ENCODE results near the gene VPS18.

The VPS18 gene

DNA sequence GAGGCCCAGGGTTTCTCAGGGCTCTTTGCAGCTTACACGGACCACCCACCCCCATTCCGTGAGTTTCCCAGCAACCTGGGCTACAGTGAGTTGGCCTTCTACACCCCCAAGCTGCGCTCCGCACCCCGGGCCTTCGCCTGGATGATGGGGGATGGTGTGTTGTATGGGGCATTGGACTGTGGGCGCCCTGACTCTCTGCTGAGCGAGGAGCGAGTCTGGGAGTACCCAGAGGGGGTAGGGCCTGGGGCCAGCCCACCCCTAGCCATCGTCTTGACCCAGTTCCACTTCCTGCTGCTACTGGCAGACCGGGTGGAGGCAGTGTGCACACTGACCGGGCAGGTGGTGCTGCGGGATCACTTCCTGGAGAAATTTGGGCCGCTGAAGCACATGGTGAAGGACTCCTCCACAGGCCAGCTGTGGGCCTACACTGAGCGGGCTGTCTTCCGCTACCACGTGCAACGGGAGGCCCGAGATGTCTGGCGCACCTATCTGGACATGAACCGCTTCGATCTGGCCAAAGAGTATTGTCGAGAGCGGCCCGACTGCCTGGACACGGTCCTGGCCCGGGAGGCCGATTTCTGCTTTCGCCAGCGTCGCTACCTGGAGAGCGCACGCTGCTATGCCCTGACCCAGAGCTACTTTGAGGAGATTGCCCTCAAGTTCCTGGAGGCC lies 5.4 kb downstream of the VPS18 start:
- DNase-seq (ENCODE audit: low read depth in 2 of 2, low spot score in 1 of 2), result no peak

DNA sequence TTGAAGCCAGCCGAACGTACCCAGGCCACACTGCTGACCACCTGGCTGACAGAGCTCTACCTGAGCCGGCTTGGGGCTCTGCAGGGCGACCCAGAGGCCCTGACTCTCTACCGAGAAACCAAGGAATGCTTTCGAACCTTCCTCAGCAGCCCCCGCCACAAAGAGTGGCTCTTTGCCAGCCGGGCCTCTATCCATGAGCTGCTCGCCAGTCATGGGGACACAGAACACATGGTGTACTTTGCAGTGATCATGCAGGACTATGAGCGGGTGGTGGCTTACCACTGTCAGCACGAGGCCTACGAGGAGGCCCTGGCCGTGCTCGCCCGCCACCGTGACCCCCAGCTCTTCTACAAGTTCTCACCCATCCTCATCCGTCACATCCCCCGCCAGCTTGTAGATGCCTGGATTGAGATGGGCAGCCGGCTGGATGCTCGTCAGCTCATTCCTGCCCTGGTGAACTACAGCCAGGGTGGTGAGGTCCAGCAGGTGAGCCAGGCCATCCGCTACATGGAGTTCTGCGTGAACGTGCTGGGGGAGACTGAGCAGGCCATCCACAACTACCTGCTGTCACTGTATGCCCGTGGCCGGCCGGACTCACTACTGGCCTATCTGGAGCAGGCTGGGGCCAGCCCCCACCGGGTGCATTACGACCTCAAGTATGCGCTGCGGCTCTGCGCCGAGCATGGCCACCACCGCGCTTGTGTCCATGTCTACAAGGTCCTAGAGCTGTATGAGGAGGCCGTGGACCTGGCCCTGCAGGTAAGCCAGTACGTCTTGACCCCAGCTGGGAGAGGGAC lies 6.2 kb downstream of the VPS18 start:
- no peak for DNase-seq (ENCODE audit: low read depth in 2 of 2, low spot score in 1 of 2)

DNA sequence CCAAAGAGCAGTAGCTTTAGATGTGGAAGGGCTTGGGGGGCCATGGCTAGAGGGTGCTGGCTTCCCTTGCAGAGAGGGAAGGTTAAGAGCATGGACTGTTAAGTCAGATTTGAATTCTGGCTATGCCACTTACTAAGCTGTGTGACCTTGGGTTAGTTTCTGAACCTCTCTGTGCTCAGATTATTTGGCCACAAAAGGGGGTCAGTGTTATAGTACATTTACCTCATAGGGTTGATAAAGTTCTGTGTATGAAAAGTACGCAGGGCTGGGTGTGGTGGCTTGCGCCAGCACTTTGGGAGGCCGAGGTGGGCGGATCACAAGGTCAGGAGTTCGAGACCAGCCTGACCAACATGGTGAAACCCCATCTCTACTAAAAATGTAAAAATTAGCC lies 6.8 kb downstream of the VPS18 start:
- no peak for DNase-seq (ENCODE audit: low read depth in 2 of 2, low spot score in 1 of 2)

- no peak for DNase-seq (ENCODE audit: low read depth in 2 of 2, low spot score in 1 of 2)
Measured at GRCh38 chr15:40902605-40903561, 8.6 kb downstream of the VPS18 start.

- no peak for DNase-seq (ENCODE audit: low read depth in 2 of 2, low spot score in 1 of 2)
Measured at GRCh38 chr15:40904552-40905201, 10.4 kb downstream of the VPS18 start.

- DNase-seq (ENCODE audit: low read depth in 2 of 2, low spot score in 1 of 2), result peak; percentile 45 to 50
Measured at GRCh38 chr15:40906091-40906990, 12.1 kb downstream of the VPS18 start.

GRCh38 chr15:40906991-40907802 lies 12.9 kb downstream of the VPS18 start:
- DNase-seq (ENCODE audit: low read depth in 2 of 2, low spot score in 1 of 2), result no peak

GRCh38 chr15:40908095-40908494 lies 13.8 kb downstream of the VPS18 start:
- DNase-seq (ENCODE audit: low read depth in 2 of 2, low spot score in 1 of 2), result no peak

- no peak for DNase-seq (ENCODE audit: low read depth in 2 of 2, low spot score in 1 of 2)
Measured at GRCh38 chr15:40909662-40910630, 15.7 kb downstream of the VPS18 start.

DNA sequence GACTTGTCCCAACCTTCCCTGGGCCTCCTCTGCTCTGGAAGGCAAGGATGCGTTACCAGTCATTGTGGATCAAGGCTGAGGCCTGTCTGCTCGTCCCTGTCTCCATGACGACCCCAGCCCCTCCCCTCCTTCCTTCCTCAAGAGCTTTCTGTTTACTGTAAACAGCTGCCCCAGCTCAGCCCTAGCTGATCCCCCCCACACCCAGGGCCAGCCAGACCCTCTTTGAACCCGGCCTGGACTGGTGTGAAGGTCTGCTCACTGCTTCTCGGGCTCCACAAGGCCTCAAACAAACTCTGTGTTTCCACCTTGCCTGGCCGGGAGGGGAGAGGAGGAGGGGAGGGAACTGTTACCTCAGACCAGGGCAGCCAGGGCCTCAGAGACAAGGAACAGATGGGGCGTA lies 16.9 kb downstream of the VPS18 start:
- DNase-seq (ENCODE audit: low read depth in 2 of 2, low spot score in 1 of 2), result no peak

DNA sequence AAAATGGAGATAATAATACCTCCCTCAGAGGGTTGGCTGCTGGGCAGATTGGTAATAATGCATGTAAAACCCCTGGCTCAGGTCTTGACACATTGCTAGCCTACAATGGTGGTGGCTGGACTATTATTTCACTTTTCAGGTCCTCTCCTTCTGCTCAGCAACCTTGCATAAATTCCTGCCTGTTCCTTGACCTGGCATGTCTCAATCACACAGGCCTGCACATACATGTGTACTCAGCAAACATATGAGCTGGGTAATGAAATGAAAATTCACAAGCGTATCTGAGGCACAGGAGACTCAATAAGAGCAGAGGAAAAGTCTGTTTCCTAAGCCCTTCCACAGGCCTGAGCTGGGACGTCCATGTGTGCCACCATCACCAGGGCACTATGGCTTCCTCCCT lies 17.4 kb downstream of the VPS18 start:
- no peak for DNase-seq (ENCODE audit: low read depth in 2 of 2, low spot score in 1 of 2)

DNA sequence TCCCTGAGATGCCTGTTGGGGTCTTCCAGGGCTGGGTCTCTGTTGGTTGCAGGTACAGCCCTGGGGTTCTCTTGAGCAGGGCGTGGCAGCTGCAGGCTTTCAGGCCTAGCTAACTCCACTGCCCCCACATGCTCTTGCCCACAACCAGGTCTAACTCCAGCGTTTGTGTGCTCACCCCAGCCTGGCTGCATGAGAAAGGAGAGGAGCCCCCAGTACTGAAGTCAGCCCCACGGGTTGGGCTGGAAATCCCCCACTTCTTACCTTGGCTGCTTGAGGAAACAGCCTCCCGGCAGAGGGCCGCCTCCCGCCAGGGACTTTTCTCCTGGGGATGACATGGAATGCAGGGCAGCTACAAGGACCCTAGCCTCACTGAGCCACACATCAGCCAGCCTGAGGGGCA lies 18.2 kb downstream of the VPS18 start:
- no peak for DNase-seq (ENCODE audit: low read depth in 2 of 2, low spot score in 1 of 2)

DNA sequence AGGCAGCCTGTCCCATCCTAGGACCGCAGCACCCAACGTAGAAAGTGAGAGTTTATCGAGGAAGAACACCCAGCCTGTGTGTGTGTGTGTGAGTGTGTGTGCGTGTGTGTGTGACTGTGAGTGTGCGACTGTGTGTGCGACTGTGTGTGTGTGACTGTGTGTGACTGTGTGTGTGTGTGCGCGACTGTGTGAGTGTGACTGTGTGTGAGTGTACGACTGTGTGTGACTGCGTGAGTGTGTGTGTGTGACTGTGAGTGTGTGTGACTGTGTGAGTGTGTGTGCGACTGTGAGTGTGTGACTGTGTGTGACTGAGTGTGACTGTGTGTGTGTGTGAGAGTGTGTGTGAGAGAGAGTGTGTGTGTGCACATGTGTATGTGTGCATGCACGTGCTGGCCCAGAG lies 19.8 kb downstream of the VPS18 start:
- DNase-seq (ENCODE audit: low read depth in 2 of 2, low spot score in 1 of 2), result no peak

DNA sequence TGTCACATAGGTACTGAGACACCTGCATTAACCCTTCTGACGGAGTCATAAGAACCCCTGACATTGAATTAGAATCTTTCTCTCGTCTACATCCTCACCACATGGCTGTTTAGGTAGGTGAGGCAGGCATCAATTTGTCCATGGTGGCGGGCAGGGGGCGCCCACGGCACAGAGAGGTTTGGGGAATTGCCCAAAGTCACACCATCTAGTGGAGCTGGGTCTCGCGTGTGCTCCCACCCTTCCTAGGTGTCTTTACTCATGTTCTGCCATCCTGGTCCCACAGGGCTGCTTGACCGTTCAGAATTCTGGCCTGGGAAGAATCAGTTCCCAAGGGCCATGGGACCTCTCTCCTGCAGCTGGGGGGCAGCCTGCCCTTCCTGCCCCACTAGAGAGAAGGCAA lies 20.2 kb downstream of the VPS18 start:
- no peak for DNase-seq (ENCODE audit: low read depth in 2 of 2, low spot score in 1 of 2)

DNA sequence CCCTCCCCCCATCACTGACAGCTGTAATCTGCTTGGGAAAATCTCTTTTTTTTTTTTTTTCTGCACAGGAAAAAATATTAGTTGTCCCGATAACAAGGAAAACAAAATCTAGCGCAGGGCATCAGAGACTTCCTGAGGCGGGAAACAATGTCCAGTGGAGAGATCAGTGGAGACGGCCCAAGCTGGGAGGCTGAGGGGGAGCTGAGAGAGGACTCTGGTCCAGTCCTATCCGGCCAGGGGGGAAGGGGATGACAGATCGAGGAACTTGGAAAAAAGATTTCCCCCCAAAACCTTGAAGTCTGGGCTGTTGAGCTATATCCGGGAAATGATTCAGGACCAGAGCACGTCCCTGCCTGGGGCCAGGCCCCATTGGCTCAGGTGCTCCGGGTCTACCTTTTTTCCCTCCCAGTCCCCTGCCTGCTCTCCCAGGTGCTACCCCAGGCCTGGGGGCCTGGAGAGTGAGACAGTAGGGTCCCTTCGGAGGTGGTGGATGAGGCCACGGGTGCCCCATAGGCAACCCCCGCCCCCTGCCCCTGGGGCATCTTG lies 20.9 kb downstream of the VPS18 start:
- no peak for DNase-seq (ENCODE audit: low read depth in 2 of 2, low spot score in 1 of 2)

- no peak for DNase-seq (ENCODE audit: low read depth in 2 of 2, low spot score in 1 of 2)
Measured at GRCh38 chr15:40915679-40916078, 21.4 kb downstream of the VPS18 start.

- no peak for DNase-seq (ENCODE audit: low read depth in 2 of 2, low spot score in 1 of 2)
Measured at GRCh38 chr15:40917585-40917984, 23.3 kb downstream of the VPS18 start.
